SK-N-SH (cell line): ENCODE data around the gene KIRREL1. TPM values are rescaled to one million over a fixed set of nuclear protein-coding genes. Genes with fewer than 3 reads are reported as not detected.

ENCODE experiments used
- CTCF ChIA-PET: fragments of 300-600, 350-600 bp; formaldehyde crosslinking; extraction: SDS; loops from one replicate; lab custom pipeline; 2021; lab: Yijun Ruan, JAX
- POLR2A ChIA-PET: fragments of 350-600 bp; sonication (Branson Sonifier 250); formaldehyde crosslinking; extraction: SDS; loops from one replicate; lab custom pipeline; 2020; ENCODE audit warnings: antibody characterized with exemption, inconsistent platforms; lab: Yijun Ruan, JAX
- DNase-seq: peaks from one replicate; pipeline ENCODE4 v3.0.0; 2012
- H2AFZ ChIP-seq: fragments of 200-600 bp; sonication (generic); 2 replicates; pipeline ENCODE4 v1.8.1; 2016; ENCODE audit warnings: antibody characterized with exemption, mild to moderate bottlenecking, low read depth
- H3F3A ChIP-seq: fragments of 200-600 bp; sonication (generic); replicated peaks from 2 replicates; pipeline ENCODE3; 2016; ENCODE audit warnings: antibody characterized with exemption, mild to moderate bottlenecking; ENCODE audit not compliant: insufficient read depth
- H3K27ac ChIP-seq, 2 experiments: fragments of 200-500 bp in 1 of 2; fragments of 200-600 bp in 1 of 2; sonication (Bioruptor generic) in 1 of 2; sonication (generic), shearing (Covaris generic) in 1 of 2; 2 replicates each; pipeline versions ENCODE4 v1.5.1 to v1.6.1; 2014 to 2016; ENCODE audit warnings: low read depth in 2 of 2, inconsistent platforms in 1 of 2, low read length in 1 of 2, mild to moderate bottlenecking in 1 of 2, mixed read lengths in 1 of 2
- H3K27me3 ChIP-seq: fragments of 200-600 bp; sonication (generic), shearing (Covaris generic); 2 replicates; pipeline ENCODE4 v1.6.1; 2016; ENCODE audit warnings: mixed run types; ENCODE audit not compliant: insufficient read depth
- H3K36me3 ChIP-seq, 2 experiments: fragments of 200-500 bp in 1 of 2; fragments of 200-600 bp in 1 of 2; sonication (Bioruptor generic) in 1 of 2; sonication (generic) in 1 of 2; replicated peaks in 1 of 2; 2 replicates each; pipeline versions ENCODE3 to v1.5.1; 2014 to 2016; ENCODE audit warnings: low read length in 1 of 2, mild to moderate bottlenecking in 1 of 2; ENCODE audit not compliant: insufficient read depth in 2 of 2, control insufficient read depth in 1 of 2
- H3K4me1 ChIP-seq, 2 experiments: fragments of 200-500 bp in 1 of 2; fragments of 200-600 bp in 1 of 2; sonication (Bioruptor generic) in 1 of 2; sonication (generic), shearing (Covaris generic) in 1 of 2; 2 replicates each; pipeline versions ENCODE4 v1.5.1 to v1.6.1; 2014 to 2016; ENCODE audit warnings: low read depth in 1 of 2, low read length in 1 of 2, mixed run types in 1 of 2; ENCODE audit not compliant: insufficient read depth in 2 of 2, control insufficient read depth in 1 of 2
- H3K4me2 ChIP-seq: fragments of 200-600 bp; sonication (generic), shearing (Covaris generic); 2 replicates; pipeline ENCODE4 v1.6.1; 2017; ENCODE audit warnings: mixed run types
- H3K4me3 ChIP-seq, 2 experiments: fragments of 200-500 bp in 1 of 2; fragments of 200-600 bp in 1 of 2; sonication (Bioruptor generic) in 1 of 2; sonication (generic), shearing (Covaris generic) in 1 of 2; 2 replicates each; pipeline versions ENCODE4 v1.5.1 to v1.8.1; 2014 to 2016; ENCODE audit warnings: low read depth in 2 of 2, inconsistent platforms in 1 of 2, low read length in 1 of 2, mild to moderate bottlenecking in 1 of 2, mixed read lengths in 1 of 2, moderate library complexity in 1 of 2
- H3K79me2 ChIP-seq: fragments of 200-600 bp; sonication (generic); 2 replicates; pipeline ENCODE4 v1.8.1; 2017; ENCODE audit warnings: mild to moderate bottlenecking; ENCODE audit not compliant: insufficient read depth
- H3K9ac ChIP-seq: fragments of 200-600 bp; sonication (generic); 2 replicates; pipeline ENCODE4 v1.6.1; 2017; ENCODE audit warnings: mixed run types
- H3K9me2 ChIP-seq: fragments of 200-600 bp; sonication (generic); 2 replicates; pipeline ENCODE4 v1.6.1; 2017; ENCODE audit warnings: mixed run types
- H3K9me3 ChIP-seq: fragments of 200-600 bp; sonication (generic); 2 replicates; pipeline ENCODE4 v1.6.1; 2017; ENCODE audit warnings: mixed run types, mild to moderate bottlenecking, moderate library complexity
- H4K20me1 ChIP-seq: fragments of 200-600 bp; sonication (generic); 2 replicates; pipeline ENCODE4 v1.6.1; 2017; ENCODE audit warnings: mild to moderate bottlenecking, mixed run types; ENCODE audit not compliant: insufficient read depth
- CHD2 ChIP-seq: fragments of 150-350 bp; IDR thresholded peaks from 2 replicates; pipeline ENCODE4 v1.6.1; 2018; ENCODE audit warnings: low read length; ENCODE audit not compliant: partially characterized antibody
- CTCF ChIP-seq: fragments of 200-600 bp; sonication (generic); IDR thresholded peaks from 2 replicates; pipeline ENCODE4 v1.6.1; 2017; ENCODE audit warnings: antibody characterized with exemption, mild to moderate bottlenecking, moderate library complexity
- ELF1 ChIP-seq: IDR thresholded peaks from 2 replicates; pipeline ENCODE4 v1.4.0; 2012
- EP300 ChIP-seq, 2 experiments: IDR thresholded peaks; 2 replicates each; pipeline versions ENCODE4 v1.4.0 to v1.6.1; 2012; ENCODE audit warnings: borderline replicate concordance in 1 of 2, low read depth in 1 of 2, low read length in 1 of 2
- EZH2phosphoT487 ChIP-seq: fragments of 200-600 bp; sonication (generic); IDR thresholded peaks from 2 replicates; pipeline ENCODE4 v1.6.1; 2017; ENCODE audit warnings: low read depth, mixed run types, mild to moderate bottlenecking, antibody characterized with exemption, moderate library complexity, borderline replicate concordance
- FOXJ3 ChIP-seq: sonication (generic); formaldehyde crosslinking; IDR thresholded peaks from 2 replicates; pipeline ENCODE4 v1.5.1; 2020; ENCODE audit warnings: mild to moderate bottlenecking, missing genetic modification reagents
- GABPA ChIP-seq: IDR thresholded peaks from 2 replicates; pipeline ENCODE4 v1.4.0; 2012; ENCODE audit warnings: low read depth, mild to moderate bottlenecking
- GATA2 ChIP-seq: sonication (generic); formaldehyde crosslinking; IDR thresholded peaks from 2 replicates; pipeline ENCODE4 v1.5.0; 2020; ENCODE audit warnings: mild to moderate bottlenecking, missing genetic modification reagents
- IRF3 ChIP-seq: fragments of 150-350 bp; IDR thresholded peaks from 2 replicates; pipeline ENCODE4 v1.6.1; 2016; ENCODE audit warnings: mild to moderate bottlenecking, low read depth, low read length
- JUND ChIP-seq: IDR thresholded peaks from 2 replicates; pipeline ENCODE4 v1.4.0; 2012
- MEF2A ChIP-seq: IDR thresholded peaks from 2 replicates; pipeline ENCODE4 v1.4.0; 2012; ENCODE audit warnings: low read depth, borderline replicate concordance
- NFIC ChIP-seq: IDR thresholded peaks from 2 replicates; pipeline ENCODE4 v1.4.0; 2012; ENCODE audit warnings: borderline replicate concordance
- NRF1 ChIP-seq: IDR thresholded peaks from 2 replicates; pipeline ENCODE4 v1.6.1; 2012; ENCODE audit warnings: low read depth, mild to moderate bottlenecking, low read length
- POLR2AphosphoS5 ChIP-seq: IDR thresholded peaks from 2 replicates; pipeline ENCODE4 v1.6.1; 2012; ENCODE audit warnings: low read depth, low read length
- RAD21 ChIP-seq: IDR thresholded peaks from 2 replicates; pipeline ENCODE4 v1.6.1; 2012; ENCODE audit warnings: mild to moderate bottlenecking, low read length
- RXRA ChIP-seq: IDR thresholded peaks from 2 replicates; pipeline ENCODE4 v1.4.0; 2012; ENCODE audit warnings: low read depth, mild to moderate bottlenecking, borderline replicate concordance
- SIN3A ChIP-seq: IDR thresholded peaks from 2 replicates; pipeline ENCODE4 v1.6.1; 2012; ENCODE audit warnings: low read depth, mild to moderate bottlenecking, low read length, moderate library complexity, borderline replicate concordance
- SMC3 ChIP-seq: IDR thresholded peaks from 2 replicates; pipeline ENCODE4 v1.6.1; 2012; ENCODE audit warnings: low read depth, low read length, improper control_type of control experiment
- TAF1 ChIP-seq: IDR thresholded peaks from 2 replicates; pipeline ENCODE4 v1.6.1; 2012; ENCODE audit warnings: low read depth, mild to moderate bottlenecking, low read length, moderate library complexity, borderline replicate concordance
- TCF12 ChIP-seq: IDR thresholded peaks from 2 replicates; pipeline ENCODE4 v1.4.0; 2012
- ZBTB33 ChIP-seq: IDR thresholded peaks from 2 replicates; pipeline ENCODE4 v1.4.0; 2012; ENCODE audit warnings: low read depth, borderline replicate concordance
- WGBS: methylation state at CpG from one replicate; pipeline ENCODE4 v1.1.6; 2017; ENCODE audit warnings: low lambda C conversion rate; 5-methylcytosine and 5-hydroxymethylcytosine counted together
- polyA plus RNA-seq, 3 experiments: library from polyadenylated mRNA; depleted of rRNA; stranded (reverse); fragments of >200 nt; gene quantifications; 2 replicates each; pipeline ENCODE4 v1.2.3, GENCODE V29; 2012
- TF ChIP-seq, protein P1 (sequence below): IDR thresholded peaks from 2 replicates; pipeline ENCODE4 v1.4.0; 2012; ENCODE audit warnings: low read depth, borderline replicate concordance

KIRREL1 gene
- polyA plus RNA-seq, 1 of the 3 experiments (the other 2 are of a cell fraction): 47.8 TPM

DNA sequence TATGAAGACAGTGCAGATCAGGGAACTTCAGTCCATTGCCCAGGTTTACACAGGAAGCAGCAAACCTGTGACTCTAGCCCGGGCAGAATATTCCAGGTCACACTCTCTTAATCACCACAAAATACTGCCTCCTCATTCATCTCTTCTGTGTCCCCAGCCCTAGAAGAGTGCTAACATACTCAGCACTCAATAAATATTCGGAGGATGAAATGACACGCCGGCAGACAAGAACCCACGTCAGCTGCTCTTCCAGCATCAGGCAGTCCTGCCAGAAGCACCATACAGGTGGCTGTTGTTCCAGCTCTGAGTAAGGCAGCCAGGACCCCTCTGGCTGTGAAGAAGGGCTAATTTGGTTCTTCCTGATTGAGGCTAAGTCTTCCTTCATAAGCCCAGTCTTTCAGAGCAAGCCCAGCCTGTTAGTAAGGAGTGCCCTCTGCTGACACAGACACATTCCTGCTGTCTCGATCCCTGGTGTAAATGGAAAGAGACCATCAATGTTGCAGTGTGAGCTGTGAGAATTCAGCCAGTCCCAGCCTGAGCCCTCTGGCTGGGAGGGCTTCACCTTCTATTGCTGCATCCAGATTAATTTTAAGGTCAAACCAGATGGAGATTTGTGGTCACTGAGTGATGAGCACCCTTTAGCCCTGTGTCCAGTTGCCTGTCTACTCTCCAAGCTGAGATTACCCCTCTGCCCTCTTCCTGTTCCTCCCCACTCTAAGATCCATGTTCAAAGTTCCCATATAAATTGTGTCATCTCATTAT, 45.0 kb upstream of the KIRREL1 start:
- no peaks in the 10 kb centered on the region for H3K79me2 ChIP-seq
- no peaks in the 10 kb centered on the region for H3F3A ChIP-seq
- no peaks in the 10 kb centered on the region for H3K9me2 ChIP-seq
- no peaks in the 10 kb centered on the region for H3K4me1 ChIP-seq
- H3K4me2 ChIP-seq: no peak overlapping the region
- H3K9me3 ChIP-seq: no peaks in the 10 kb centered on the region
- H3K27ac ChIP-seq: no peak overlapping the region
- CTCF ChIA-PET: interaction anchor here (0.9 to 1.4 kb wide), 5 partner anchors 16 to 369 kb away, joined by 3 to 4 read pairs (median 3); no protein-coding TSS in a partner anchor
- H3K36me3 ChIP-seq: no peaks in the 10 kb centered on the region
- no peak overlapping the region for H3K4me3 ChIP-seq
- WGBS: 5% methylated on average over 6 of the region's 6 CpGs
- H2AFZ ChIP-seq: no peak overlapping the region
- no peak for DNase-seq
- H3K27me3 ChIP-seq: peaks cover 74% of the 10 kb centered on the region; the same call in 1 of the 2 replicates
- no peak overlapping the region for H3K9ac ChIP-seq
- TF ChIP-seq JUND: no peak
- TF ChIP-seq CHD2: no peak
- no peak for TF ChIP-seq EP300 (IDR thresholded peaks at IDR 0.05; ENCODE audit: borderline replicate concordance in 1 of 2, low read depth in 1 of 2, low read length in 1 of 2)
- TF ChIP-seq ELF1: no peak
- TF ChIP-seq TCF12: no peak
- TF ChIP-seq TAF1: no peak
- no peak for TF ChIP-seq SIN3A
- peak; percentile 32 for TF ChIP-seq SMC3
- no peak for TF ChIP-seq POLR2AphosphoS5
- no peak for TF ChIP-seq GATA2 (CRISPR knock-in tag)
- TF ChIP-seq IRF3: no peak
- TF ChIP-seq GABPA: no peak
- TF ChIP-seq RXRA: no peak
- no peak for TF ChIP-seq NFIC
- TF ChIP-seq, protein P1, sequence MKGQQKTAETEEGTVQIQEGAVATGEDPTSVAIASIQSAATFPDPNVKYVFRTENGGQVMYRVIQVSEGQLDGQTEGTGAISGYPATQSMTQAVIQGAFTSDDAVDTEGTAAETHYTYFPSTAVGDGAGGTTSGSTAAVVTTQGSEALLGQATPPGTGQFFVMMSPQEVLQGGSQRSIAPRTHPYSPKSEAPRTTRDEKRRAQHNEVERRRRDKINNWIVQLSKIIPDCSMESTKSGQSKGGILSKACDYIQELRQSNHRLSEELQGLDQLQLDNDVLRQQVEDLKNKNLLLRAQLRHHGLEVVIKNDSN: no peak
- no peak for TF ChIP-seq FOXJ3 (CRISPR knock-in tag)
- no peak for TF ChIP-seq ZBTB33
- no peak for TF ChIP-seq MEF2A
- no peak for TF ChIP-seq EZH2phosphoT487
- peak; percentile 57 for TF ChIP-seq RAD21
- peak; percentile 55 for TF ChIP-seq CTCF
- no peak for TF ChIP-seq NRF1
- TF ChIP-seq, all 33 proteins: peak for 3
- POLR2A ChIA-PET: no interaction called here
- H4K20me1 ChIP-seq: no peaks in the 10 kb centered on the region
